Upper lobe of left lung (tissue), 6 donors: ENCODE data around the gene ADNP. TPM values are rescaled to one million over a fixed set of nuclear protein-coding genes. Genes with fewer than 3 reads are reported as not detected.
"Not testable (repeated sequence)": the region's sequence is repeated elsewhere in the genome, so short reads cannot be mapped to it uniquely, and the experiment has no call there.

ENCODE experiments used
- ATAC-seq, 2 donors: fragments of 200-7000 bp; cut with Tn5 transposase; one replicate each; pipeline ENCODE4 v1.9.1; 2022; ENCODE audit warnings: mild to moderate bottlenecking in 2 of 2, moderate library complexity in 2 of 2; ENCODE audit not compliant: low FRiP score in 2 of 2
- DNase-seq, 2 donors: peaks; one replicate each; pipeline ENCODE4 v3.0.0-alpha.2; 2019 to 2020
- H3K27ac ChIP-seq, 4 donors: fragments of 200-600 bp; sonication (generic); one replicate each; pipeline ENCODE4 v1.5.1; 2016 to 2019
- H3K27me3 ChIP-seq, 4 donors: fragments of 200-600 bp; sonication (generic); one replicate each; pipeline ENCODE4 v1.5.1; 2017 to 2019
- H3K36me3 ChIP-seq, 4 donors: fragments of 200-600 bp; sonication (generic); one replicate each; pipeline ENCODE4 v1.5.1; 2016 to 2019
- H3K4me1 ChIP-seq, 4 donors: fragments of 200-600 bp; sonication (generic); one replicate each; pipeline ENCODE4 v1.5.1; 2018 to 2019
- H3K4me3 ChIP-seq, 4 donors: fragments of 200-600 bp; sonication (generic); one replicate each; pipeline ENCODE4 v1.5.1; 2017 to 2019; ENCODE audit warnings: mild to moderate bottlenecking in 2 of 4, moderate library complexity in 1 of 4
- H3K9me3 ChIP-seq, 4 donors: fragments of 200-600 bp; sonication (generic); one replicate each; pipeline ENCODE4 v1.5.1; 2018 to 2019
- CTCF ChIP-seq, 6 experiments: fragments of 450-650 bp in 4 of 6; fragments of 200-600 bp in 2 of 6; sonication (generic) in 2 of 6; IDR thresholded peaks; one replicate each; pipeline ENCODE4 v1.5.1; 2016 to 2019; ENCODE audit warnings: antibody characterized with exemption in 6 of 6
- EP300 ChIP-seq, 4 donors: sonication (generic); formaldehyde crosslinking; IDR thresholded peaks; one replicate each; pipeline ENCODE4 v1.5.1; 2017; ENCODE audit warnings: antibody characterized with exemption in 4 of 4, control low read depth in 2 of 4
- POLR2A ChIP-seq, 4 donors: fragments of 450-650 bp; IDR thresholded peaks; one replicate each; pipeline ENCODE4 v1.5.1; 2016 to 2017; ENCODE audit warnings: antibody characterized with exemption in 4 of 4, mild to moderate bottlenecking in 2 of 4
- POLR2AphosphoS5 ChIP-seq, 2 donors: sonication (generic); formaldehyde crosslinking; IDR thresholded peaks; one replicate each; pipeline ENCODE4 v1.5.1; 2017; ENCODE audit warnings: antibody characterized with exemption in 2 of 2
- WGBS, 2 donors: methylation state at CpG; one replicate each; pipeline ENCODE4 v1.1.5; 2017 to 2018; 5-methylcytosine and 5-hydroxymethylcytosine counted together
- total RNA-seq, 6 donors: library from RNA; depleted of rRNA in 4 of 6; stranded (reverse); fragments of >200 nt in 4 of 6; gene quantifications; one replicate each; pipeline versions ENCODE4 v1.1.0 to v1.2.1, GENCODE V29; 2016 to 2021
- donor health status: DM: no; HTN: no; CAD: no; lungs with moderate emphysema.
- donor health status: DM: no; HTN: yes; CAD: no; lungs with severe emphysema.

Gene ADNP
- 10 to 100 TPM; 27.3 to 72.6 (median 45.0) TPM for total RNA-seq

- peak within 1 kb of the TSS; percentile 97 to 100 (median 99) for H3K27ac ChIP-seq
- no peaks in the 10 kb centered on the region for H3K27me3 ChIP-seq
- 0 to 2% methylated on average over 15 to 19 of the region's 58 CpGs for WGBS, 2 donors
- peaks cover 27 to 40% (median 34%) of the 10 kb centered on the region in 4 donors for H3K4me1 ChIP-seq
- peak; percentile 94 to 95 for ATAC-seq
- peak within 1 kb of the TSS; percentile 81 to 95 (median 94) for H3K4me3 ChIP-seq
- no peaks in the 10 kb centered on the region for H3K9me3 ChIP-seq
- TF ChIP-seq POLR2A (IDR thresholded peaks at IDR 0.05) (peak in 3 of 4 donors; percentile 27 to 84 (median 84)), POLR2AphosphoS5 (IDR thresholded peaks at IDR 0.05) (peak; percentile 74 to 87), CTCF (IDR thresholded peaks at IDR 0.05) (peak; percentile 45 to 93 (median 88)), EP300 (IDR thresholded peaks at IDR 0.05) (peak in 1 of 4 donors; percentile 37)
- peak; percentile 92 to 96 for DNase-seq
- peaks cover 12 to 40% (median 21%) of the 10 kb centered on the region in 4 donors for H3K36me3 ChIP-seq
Measured at GRCh38 chr20:50931306-50932015, at the start of gene ADNP. ADNP (minus strand) TSS chr20:50931437; CDS start chr20:50903996, 27,441 bp downstream.

GRCh38 chr20:50980071-50980681 is 48.9 kb upstream of the ADNP start:
- 59 to 61% methylated on average over 8 of the region's 8 CpGs for WGBS, 2 donors
- H3K4me1 ChIP-seq: peaks cover 0 to 6% (median 0%) of the 10 kb centered on the region in 4 donors
- ATAC-seq: peak; percentile 41 to 82
- TF ChIP-seq CTCF (IDR thresholded peaks at IDR 0.05): no peak
- TF ChIP-seq POLR2AphosphoS5 (IDR thresholded peaks at IDR 0.05): peak in 1 of 2 donors; percentile 58
- peak in 1 of 4 donors; percentile 44 for TF ChIP-seq EP300 (IDR thresholded peaks at IDR 0.05)
- DNase-seq: no peak
- H3K27me3 ChIP-seq: no peaks in the 10 kb centered on the region
- no peaks in the 10 kb centered on the region for H3K36me3 ChIP-seq
- H3K9me3 ChIP-seq: no peaks in the 10 kb centered on the region
- H3K4me3 ChIP-seq: no peak overlapping the region
- H3K27ac ChIP-seq: no peak overlapping the region

GRCh38 chr20:50978533-50978932 is 47.3 kb upstream of the ADNP start:
- not testable (repeated sequence) for H3K27ac ChIP-seq, H3K4me3 ChIP-seq, H3K4me1 ChIP-seq, H3K9me3 ChIP-seq, DNase-seq, ATAC-seq, H3K27me3 ChIP-seq, H3K36me3 ChIP-seq
- 86 to 91% methylated on average over 4 of the region's 4 CpGs for WGBS, 2 donors

- no peak for ATAC-seq
- WGBS, 2 donors: 42 to 52% methylated on average over 20 of the region's 20 CpGs
- Histone ChIP-seq H3K4me3 (no peak overlapping the region), H3K4me1 (peaks cover 0 to 6% (median 0%) of the 10 kb centered on the region in 4 donors), H3K27me3 (no peaks in the 10 kb centered on the region), H3K27ac (no peak overlapping the region), H3K36me3 (no peaks in the 10 kb centered on the region), H3K9me3 (no peaks in the 10 kb centered on the region)
- TF ChIP-seq POLR2A (IDR thresholded peaks at IDR 0.05) (no peak), EP300 (IDR thresholded peaks at IDR 0.05) (no peak), POLR2AphosphoS5 (IDR thresholded peaks at IDR 0.05) (no peak), CTCF (IDR thresholded peaks at IDR 0.05) (no peak)
- no peak for DNase-seq
Measured at GRCh38 chr20:50977066-50978021, 46.1 kb upstream of the ADNP start.
